ENCODE data around the gene ULK4.

GRCh38 chr3:41251593-41251992 is 710.3 kb downstream of the ULK4 start:
- TF ChIP-seq CTCF (IDR thresholded peaks at IDR 0.05) (no peak), GABPA (IDR thresholded peaks at IDR 0.05; ENCODE audit: low read depth) (no peak), RAD21 (IDR thresholded peaks at IDR 0.05; ENCODE audit: low read length) (no peak), MXI1 (IDR thresholded peaks at IDR 0.05; ENCODE audit: low read depth, low read length) (no peak), SIN3A (IDR thresholded peaks at IDR 0.05; ENCODE audit: borderline replicate concordance, low read depth, low read length) (no peak), TAF1 (IDR thresholded peaks at IDR 0.05; ENCODE audit: borderline replicate concordance, low read depth, low read length) (no peak), MAX (IDR thresholded peaks at IDR 0.05; ENCODE audit: low read depth) (no peak), YY1 (IDR thresholded peaks at IDR 0.05; ENCODE audit: low read depth) (no peak), MEF2A (IDR thresholded peaks at IDR 0.05; ENCODE audit: borderline replicate concordance, low read depth) (no peak), REST (IDR thresholded peaks at IDR 0.05; ENCODE audit: low read depth, low read length) (no peak), FOXJ3 (CRISPR knock-in tag; IDR thresholded peaks at IDR 0.05) (no peak)
